Prostate gland (tissue), 2 donors: Measurements from ENCODE around the gene GRB10. TPM values are rescaled to one million over a fixed set of nuclear protein-coding genes. Genes with fewer than 3 reads are reported as not detected.

Source experiments
- DNase-seq: peaks from one replicate; pipeline ENCODE4 v3.0.0-alpha.2; 2019; ENCODE audit warnings: low spot score
- H3K27ac ChIP-seq, 2 donors: fragments of 200-600 bp; sonication (generic); 2 replicates each; pipeline ENCODE4 v1.5.1; 2017 to 2019
- H3K27me3 ChIP-seq: fragments of 200-600 bp; sonication (generic); replicated peaks from 2 replicates; pipeline ENCODE4 v1.5.1; 2019; ENCODE audit not compliant: insufficient read depth
- H3K36me3 ChIP-seq, 2 donors: fragments of 200-600 bp; sonication (generic); 1 replicate in 1 of 2; 2 replicates in 1 of 2; pipeline versions ENCODE4 v1.5.1 to v1.8.1; 2017 to 2019
- H3K4me1 ChIP-seq: fragments of 200-600 bp; sonication (generic); replicated peaks from 2 replicates; pipeline ENCODE4 v1.5.1; 2019
- H3K4me3 ChIP-seq, 2 donors: fragments of 200-600 bp; sonication (generic); 2 replicates each; pipeline ENCODE4 v1.5.1; 2017 to 2019
- H3K9me3 ChIP-seq: fragments of 200-600 bp; sonication (generic); 2 replicates; pipeline ENCODE4 v1.5.1; 2017
- CTCF ChIP-seq, 4 experiments: fragments of 200-600 bp in 2 of 4; fragments of 450-650 bp in 2 of 4; sonication (generic) in 2 of 4; IDR thresholded peaks; 1 replicate in 3 of 4; 2 replicates in 1 of 4; pipeline ENCODE4 v1.5.1; 2016 to 2019; ENCODE audit warnings: antibody characterized with exemption in 4 of 4, mild to moderate bottlenecking in 2 of 4, moderate library complexity in 2 of 4
- POLR2A ChIP-seq: fragments of 450-650 bp; IDR thresholded peaks from one replicate; pipeline ENCODE4 v1.6.1; 2016; ENCODE audit warnings: antibody characterized with exemption, mild to moderate bottlenecking
- POLR2AphosphoS5 ChIP-seq: sonication (generic); formaldehyde crosslinking; IDR thresholded peaks from one replicate; pipeline ENCODE4 v1.6.1; 2017; ENCODE audit warnings: antibody characterized with exemption
- WGBS: methylation state at CpG from one replicate; pipeline ENCODE4 v1.1.5; 2018; 5-methylcytosine and 5-hydroxymethylcytosine counted together
- intact Hi-C: fragments of 100-400 bp; cut with DNase I; formaldehyde crosslinking; loops from one replicate; pipeline ENCODE4 v1.14.2; 2022
- total RNA-seq, 2 donors: library from RNA; depleted of rRNA; stranded (reverse); fragments of >200 nt; gene quantifications; one replicate each; pipeline ENCODE4 v1.1.0, GENCODE V29; 2016

The GRB10 gene
- total RNA-seq, 2 donors from 2014 or later: 54.3 to 63.1 TPM

GRCh38 chr7:50791363-50791937, 8.8 kb upstream of the GRB10 start:
- H3K4me3 ChIP-seq: peak overlapping the region; percentile 60 to 67
- DNase-seq: no peak
- H3K36me3 ChIP-seq: no peaks in the 10 kb centered on the region
- intact Hi-C loops: loop anchor here (5.0 to 10.0 kb wide), 3 partner anchors 109 to 324 kb away; no protein-coding TSS in a partner anchor
- H3K4me1 ChIP-seq: no peaks in the 10 kb centered on the region
- no peaks in the 10 kb centered on the region for H3K27me3 ChIP-seq
- 63% methylated on average over 5 of the region's 5 CpGs for WGBS
- H3K27ac ChIP-seq: peak overlapping the region; percentile 81 to 83
- TF ChIP-seq POLR2A (no peak), POLR2AphosphoS5 (no peak), CTCF (IDR thresholded peaks at IDR 0.05) (no peak)
- no peaks in the 10 kb centered on the region for H3K9me3 ChIP-seq

- Histone ChIP-seq H3K27ac (peak overlapping the region in 1 of 2 donors; percentile 5), H3K4me3 (no peak overlapping the region), H3K27me3 (no peaks in the 10 kb centered on the region), H3K36me3 (no peaks in the 10 kb centered on the region), H3K4me1 (no peaks in the 10 kb centered on the region), H3K9me3 (no peaks in the 10 kb centered on the region)
- intact Hi-C loops: loop anchor here (5.0 to 10.0 kb wide), 3 partner anchors 108 to 323 kb away; no protein-coding TSS in a partner anchor
- 65% methylated on average over 9 of the region's 9 CpGs for WGBS
- TF ChIP-seq POLR2AphosphoS5 (no peak), CTCF (IDR thresholded peaks at IDR 0.05) (no peak)
- no peak for DNase-seq
These were observed 7.7 kb upstream of the GRB10 start for GRCh38 chr7:50790381-50790780.

- Histone ChIP-seq H3K4me1 (no peaks in the 10 kb centered on the region), H3K9me3 (no peaks in the 10 kb centered on the region), H3K36me3 (no peaks in the 10 kb centered on the region), H3K27ac (no peak overlapping the region), H3K4me3 (no peak overlapping the region), H3K27me3 (no peaks in the 10 kb centered on the region)
- DNase-seq: no peak
- intact Hi-C loops: loop anchor here (10.0 kb wide), 1 partner anchor 356 kb away; no protein-coding TSS in a partner anchor
- no peak for TF ChIP-seq POLR2AphosphoS5
- no peak for TF ChIP-seq POLR2A
- no peak for TF ChIP-seq CTCF (IDR thresholded peaks at IDR 0.05)
- WGBS: 98% methylated on average over 5 of the region's 5 CpGs
These were observed 5.7 kb upstream of the GRB10 start for GRCh38 chr7:50788382-50788781.

DNA sequence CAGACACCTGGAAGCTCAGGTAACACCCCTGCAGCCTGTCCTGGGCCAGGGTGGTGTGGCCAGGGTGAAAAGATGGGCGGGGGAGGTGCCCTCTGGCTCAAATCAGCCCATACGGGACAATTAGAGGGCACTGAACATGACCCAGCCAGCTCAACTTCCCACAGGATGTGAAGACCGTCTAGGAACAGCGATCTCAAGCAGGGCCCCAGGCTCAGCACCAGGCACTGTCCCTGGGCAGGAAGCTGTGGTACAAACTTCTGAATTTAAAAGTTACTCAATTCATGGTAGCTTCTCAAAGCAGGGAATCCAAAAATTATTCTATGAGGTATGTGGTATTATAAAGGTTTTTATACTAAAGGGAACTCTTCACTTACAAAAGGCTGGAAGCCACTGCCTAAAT, 5.1 kb upstream of the GRB10 start:
- no peaks in the 10 kb centered on the region for H3K4me1 ChIP-seq
- DNase-seq: no peak
- H3K36me3 ChIP-seq: no peaks in the 10 kb centered on the region
- WGBS: 90% methylated on average over 4 of the region's 4 CpGs
- intact Hi-C loops: loop anchor here (10.0 kb wide), 1 partner anchor 357 kb away; no protein-coding TSS in a partner anchor
- no peaks in the 10 kb centered on the region for H3K9me3 ChIP-seq
- H3K27me3 ChIP-seq: no peaks in the 10 kb centered on the region
- TF ChIP-seq POLR2AphosphoS5: no peak
- no peak for TF ChIP-seq POLR2A
- no peak for TF ChIP-seq CTCF (IDR thresholded peaks at IDR 0.05)
- no peak overlapping the region for H3K4me3 ChIP-seq
- no peak overlapping the region for H3K27ac ChIP-seq

- intact Hi-C loops: loop anchor here (10.0 kb wide), 1 partner anchor 359 kb away; no protein-coding TSS in a partner anchor
- H3K9me3 ChIP-seq: no peaks in the 10 kb centered on the region
- 99% methylated on average over 6 of the region's 6 CpGs for WGBS
These were observed 2.6 kb upstream of the GRB10 start for GRCh38 chr7:50785346-50785745.

More at GRCh38 chr7:50785346-50785745, 2.6 kb upstream of the GRB10 start:
- Histone ChIP-seq H3K27ac (no peak overlapping the region), H3K4me1 (no peaks in the 10 kb centered on the region), H3K4me3 (no peak overlapping the region), H3K27me3 (no peaks in the 10 kb centered on the region), H3K36me3 (no peaks in the 10 kb centered on the region)
- TF ChIP-seq CTCF (IDR thresholded peaks at IDR 0.05): no peak
- no peak for TF ChIP-seq POLR2A
- TF ChIP-seq POLR2AphosphoS5: no peak
- no peak for DNase-seq
